Stomach (tissue), 9 donors: ENCODE data around the gene AQP2. TPM values are rescaled to one million over a fixed set of nuclear protein-coding genes. Genes with fewer than 3 reads are reported as not detected.
A peak's percentile ranks its signal among the peaks of the same experiment; 100 is the strongest.
"Not testable (repeated sequence)": the region's sequence is repeated elsewhere in the genome, so short reads cannot be mapped to it uniquely, and the experiment has no call there.

Experiments
- DNase-seq, 2 donors: peaks; one replicate each; pipeline versions ENCODE4 v3.0.0 to v3.0.0-alpha.2; 2013 to 2019
- H3K27ac ChIP-seq, 5 donors: fragments of 200-600 bp in 4 of 5; sonication (generic) in 4 of 5; one replicate each; pipeline ENCODE4 v1.5.1; 2013 to 2019; ENCODE audit warnings: mild to moderate bottlenecking in 1 of 5, moderate library complexity in 1 of 5
- H3K27me3 ChIP-seq, 3 donors: fragments of 200-600 bp; sonication (generic); one replicate each; pipeline ENCODE4 v1.5.1; 2017 to 2019; ENCODE audit warnings: mixed run types in 1 of 3
- H3K36me3 ChIP-seq, 4 donors: fragments of 200-600 bp; sonication (generic); 1 replicate in 3 of 4; 2 replicates in 1 of 4; pipeline ENCODE4 v1.5.1; 2016 to 2019
- H3K4me1 ChIP-seq, 4 donors: fragments of 200-600 bp; sonication (generic); one replicate each; pipeline ENCODE4 v1.5.1; 2016 to 2019
- H3K4me3 ChIP-seq, 4 donors: fragments of 200-600 bp; sonication (generic) in 3 of 4; one replicate each; pipeline ENCODE4 v1.5.1; 2016 to 2019; ENCODE audit warnings: mild to moderate bottlenecking in 1 of 4
- H3K9me3 ChIP-seq, 4 donors: fragments of 200-600 bp; sonication (generic); one replicate each; pipeline ENCODE4 v1.5.1; 2016 to 2019
- CTCF ChIP-seq, 7 experiments: fragments of 450-650 bp in 4 of 7; fragments of 200-600 bp in 3 of 7; sonication (generic) in 3 of 7; IDR thresholded peaks; one replicate each; pipeline ENCODE4 v1.5.1; 2016 to 2019; ENCODE audit warnings: antibody characterized with exemption in 7 of 7, control low read depth in 2 of 7, mild to moderate bottlenecking in 1 of 7
- EP300 ChIP-seq: sonication (generic); formaldehyde crosslinking; IDR thresholded peaks from one replicate; pipeline ENCODE4 v1.6.1; 2017; ENCODE audit warnings: antibody characterized with exemption
- POLR2A ChIP-seq, 4 donors: fragments of 450-650 bp; IDR thresholded peaks; one replicate each; pipeline ENCODE4 v1.6.1; 2016; ENCODE audit warnings: antibody characterized with exemption in 4 of 4, control low read depth in 2 of 4, mild to moderate bottlenecking in 1 of 4, moderate library complexity in 1 of 4
- POLR2AphosphoS5 ChIP-seq, 3 donors: sonication (generic); formaldehyde crosslinking; IDR thresholded peaks; one replicate each; pipeline ENCODE4 v1.6.1; 2016; ENCODE audit warnings: antibody characterized with exemption in 3 of 3
- WGBS, 5 donors: extraction: QIAGEN DNeasy Blood & Tissue Kit in 3 of 5; methylation state at CpG; one replicate each; pipeline versions ENCODE4 v1.1.5 to v1.1.7; 2013 to 2018; 5-methylcytosine and 5-hydroxymethylcytosine counted together
- intact Hi-C: fragments of 100-400 bp; cut with DNase I; formaldehyde crosslinking; loops from one replicate; pipeline ENCODE4 v1.15.1; 2023; ENCODE audit warnings: low total_unique reads
- polyA plus RNA-seq, 3 donors: library from polyadenylated mRNA; stranded (reverse); fragments of 200-250 nt; gene quantifications; one replicate each; pipeline ENCODE4 v1.2.3, GENCODE V29; 2013
- total RNA-seq, 5 donors: library from RNA; depleted of rRNA; stranded (reverse); fragments of >200 nt; gene quantifications; one replicate each; pipeline versions ENCODE4 v1.1.0 to v1.2.3, GENCODE V29; 2014 to 2016
- donor health status: healthy with polysubstance abuse.
- donor health status: Bipolar disorder and iron deficiency.
- donor health status: healthy.

Gene AQP2
- total and polyA plus RNA-seq, 8 donors = 0.92 TPM; not detected in 7

- no peak for TF ChIP-seq POLR2AphosphoS5 (IDR thresholded peaks at IDR 0.05)
- TF ChIP-seq EP300 = no peak
- no peak for TF ChIP-seq POLR2A (IDR thresholded peaks at IDR 0.05)
- TF ChIP-seq CTCF (IDR thresholded peaks at IDR 0.05) = no peak
- intact Hi-C loops = no loop called here
- H3K27ac ChIP-seq = no peak overlapping the region
- no peak for DNase-seq
- H3K9me3 ChIP-seq = no peaks in the 10 kb centered on the region
- H3K36me3 ChIP-seq = peaks cover 10 to 39% (median 24%) of the 10 kb centered on the region in 4 donors
- no peak overlapping the region for H3K4me3 ChIP-seq
- 68 to 80% (median 75%) methylated on average over 4 of the region's 4 CpGs for WGBS, 5 donors
- H3K4me1 ChIP-seq = peaks cover 7 to 27% (median 16%) of the 10 kb centered on the region in 4 donors
- no peaks in the 10 kb centered on the region for H3K27me3 ChIP-seq
These were observed 37.2 kb downstream of the AQP2 start for GRCh38 chr12:49987625-49988303.

- intact Hi-C loops, H3K9me3 ChIP-seq, H3K27ac ChIP-seq, H3K4me3 ChIP-seq, DNase-seq, H3K27me3 ChIP-seq: not testable (repeated sequence)
- WGBS, 5 donors = 87 to 97% (median 90%) methylated on average over 2 of the region's 2 CpGs
- Histone ChIP-seq H3K4me1 (peaks cover 0 to 16% (median 6%) of the 10 kb centered on the region in 4 donors), H3K36me3 (peaks cover 14 to 55% (median 40%) of the 10 kb centered on the region in 4 donors)
These were observed 38.9 kb downstream of the AQP2 start for GRCh38 chr12:49989400-49989799.

GRCh38 chr12:49990273-49990672, 39.7 kb downstream of the AQP2 start:
- Histone ChIP-seq H3K9me3 (no peaks in the 10 kb centered on the region), H3K36me3 (peaks cover 14 to 62% (median 43%) of the 10 kb centered on the region in 4 donors), H3K27ac (no peak overlapping the region), H3K4me3 (no peak overlapping the region), H3K4me1 (peaks cover 0 to 13% (median 4%) of the 10 kb centered on the region in 4 donors), H3K27me3 (no peaks in the 10 kb centered on the region)
- no peak for DNase-seq
- 86 to 92% (median 89%) methylated on average over 4 of the region's 4 CpGs for WGBS, 5 donors
- TF ChIP-seq POLR2A (IDR thresholded peaks at IDR 0.05) (no peak), POLR2AphosphoS5 (IDR thresholded peaks at IDR 0.05) (no peak), EP300 (no peak), CTCF (IDR thresholded peaks at IDR 0.05) (no peak)
- intact Hi-C loops = no loop called here

GRCh38 chr12:49998453-49998852, 47.9 kb downstream of the AQP2 start:
- 87 to 95% (median 91%) methylated on average over 2 of the region's 2 CpGs for WGBS, 5 donors
- no peak for DNase-seq
- intact Hi-C loops = no loop called here
- TF ChIP-seq POLR2A (IDR thresholded peaks at IDR 0.05) = no peak
- no peak for TF ChIP-seq CTCF (IDR thresholded peaks at IDR 0.05)
- no peak for TF ChIP-seq POLR2AphosphoS5 (IDR thresholded peaks at IDR 0.05)
- TF ChIP-seq EP300 = no peak
- peaks cover 16 to 78% (median 65%) of the 10 kb centered on the region in 4 donors for H3K36me3 ChIP-seq
- no peaks in the 10 kb centered on the region for H3K27me3 ChIP-seq
- H3K4me1 ChIP-seq = peaks cover 0 to 5% (median 1%) of the 10 kb centered on the region in 4 donors
- no peak overlapping the region for H3K27ac ChIP-seq
- H3K4me3 ChIP-seq = no peak overlapping the region
- H3K9me3 ChIP-seq = no peaks in the 10 kb centered on the region

- peaks cover 7 to 36% (median 23%) of the 10 kb centered on the region in 4 donors for H3K36me3 ChIP-seq
- TF ChIP-seq POLR2A (IDR thresholded peaks at IDR 0.05) = no peak
- TF ChIP-seq POLR2AphosphoS5 (IDR thresholded peaks at IDR 0.05) = no peak
- no peak for TF ChIP-seq EP300
- no peak for TF ChIP-seq CTCF (IDR thresholded peaks at IDR 0.05)
- H3K9me3 ChIP-seq = no peaks in the 10 kb centered on the region
- peak overlapping the region in 1 of 5 donors; percentile 47 for H3K27ac ChIP-seq
- DNase-seq = no peak
- WGBS, 5 donors = 31 to 67% (median 46%) methylated on average over 2 of the region's 2 CpGs
- intact Hi-C loops = no loop called here
- H3K27me3 ChIP-seq = no peaks in the 10 kb centered on the region
- peaks cover 0 to 45% (median 15%) of the 10 kb centered on the region in 4 donors for H3K4me1 ChIP-seq
- H3K4me3 ChIP-seq = no peak overlapping the region
These were observed 53.1 kb downstream of the AQP2 start for GRCh38 chr12:50003595-50003994.
